Activated CD8-positive, alpha-beta memory T cell treated with anti-CD3 and anti-CD28 coated beads, Interleukin-2, amount 10 ng/mL, durations not matched to agents 7 days and 5 days (primary cell): ENCODE results near the gene ABCB1. TPM values are rescaled to one million over a fixed set of nuclear protein-coding genes. Genes with fewer than 3 reads are reported as not detected.
A peak's percentile ranks its signal among the peaks of the same experiment; 100 is the strongest.
"Not testable (repeated sequence)": the region's sequence is repeated elsewhere in the genome, so short reads cannot be mapped to it uniquely, and the experiment has no call there.

ENCODE experiments used
- ATAC-seq: fragments of 150-1000 bp; cut with Tn5 transposase; one replicate; pipeline ENCODE4 v1.10.0; 2021; ENCODE audit warnings: moderate library complexity
- CTCF ChIA-PET: fragments of 350-600 bp; sonication (Branson Sonifier 250); formaldehyde crosslinking; loops from one replicate; lab custom pipeline; 2021; ENCODE audit warnings: antibody characterized with exemption; lab: Charles Lee
- DNase-seq: peaks from one replicate; pipeline ENCODE4 v3.0.0-alpha.2; 2020
- H3K27ac Mint-ChIP-seq: one replicate; pipeline ENCODE4 v1.8.0; 2021; ENCODE audit warnings: mild to moderate bottlenecking, mixed read lengths
- H3K27me3 Mint-ChIP-seq: one replicate; pipeline ENCODE4 v1.8.0; 2021; ENCODE audit warnings: mixed read lengths
- H3K36me3 Mint-ChIP-seq: one replicate; pipeline ENCODE4 v1.8.0; 2021; ENCODE audit warnings: mild to moderate bottlenecking, mixed read lengths
- H3K4me1 Mint-ChIP-seq: one replicate; pipeline ENCODE4 v1.8.0; 2021; ENCODE audit warnings: mixed read lengths
- H3K4me3 Mint-ChIP-seq: one replicate; pipeline ENCODE4 v1.8.0; 2021; ENCODE audit warnings: mild to moderate bottlenecking, moderate library complexity, mixed read lengths
- H3K9me3 Mint-ChIP-seq: one replicate; pipeline ENCODE4 v1.8.0; 2022; ENCODE audit warnings: low read depth, mixed read lengths
- total RNA-seq, 2 experiments: library from RNA; stranded (reverse); gene quantifications; one replicate each; pipeline ENCODE4 v1.2.3, GENCODE V29; 2021

ABCB1 gene
- total RNA-seq, 2 experiments from 2014 or later: 15.1 to 15.7 TPM

DNA sequence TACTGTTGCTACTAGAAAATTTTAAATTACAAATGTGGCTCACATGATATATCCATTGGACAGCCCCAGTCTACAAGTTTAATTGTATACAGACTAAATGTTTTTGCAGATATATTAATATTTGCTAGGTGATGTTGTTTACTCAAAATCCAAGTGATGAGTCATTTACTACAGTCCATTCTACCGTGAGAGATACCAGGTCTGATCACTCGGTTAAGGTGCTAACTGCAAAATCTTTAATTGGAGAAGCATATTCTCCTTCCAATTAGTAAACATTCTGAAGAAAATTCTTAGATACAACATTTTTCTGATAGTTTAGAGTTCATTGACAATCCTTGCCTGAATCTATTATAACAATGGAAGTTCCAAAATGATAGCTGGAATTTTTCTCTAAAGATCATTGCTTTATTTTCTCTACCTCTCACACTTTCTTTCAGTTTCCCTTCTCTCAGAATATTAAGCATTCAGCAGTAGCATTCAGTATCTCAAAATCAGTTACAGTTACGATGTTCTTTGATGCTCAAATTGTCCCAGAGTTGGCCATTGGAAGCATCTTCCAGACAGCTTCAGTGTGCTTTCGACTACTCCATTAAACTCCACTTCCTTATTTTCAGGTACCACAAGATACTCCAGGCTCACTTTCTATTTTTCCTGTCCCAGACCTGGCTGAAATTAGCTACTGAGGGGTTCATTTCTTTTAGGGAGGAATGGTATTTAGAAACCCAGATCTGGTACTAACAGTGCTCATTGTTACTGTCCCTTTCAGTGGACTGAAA lies 2.3 kb downstream of the ABCB1 start:
- H3K4me3 Mint-ChIP-seq: peak overlapping the region; percentile 80
- peaks cover 18% of the 10 kb centered on the region for H3K27me3 Mint-ChIP-seq
- H3K36me3 Mint-ChIP-seq: peaks cover 3% of the 10 kb centered on the region
- peaks cover 30% of the 10 kb centered on the region for H3K4me1 Mint-ChIP-seq
- H3K27ac Mint-ChIP-seq: peak overlapping the region; percentile 81
- H3K9me3 Mint-ChIP-seq: no peaks in the 10 kb centered on the region
- ATAC-seq (peak; percentile 9), DNase-seq (no peak)
- CTCF ChIA-PET: interaction anchor here (0.7 kb wide), 1 partner anchor 40 kb away, joined by 3 read pairs; no protein-coding TSS in a partner anchor

DNA sequence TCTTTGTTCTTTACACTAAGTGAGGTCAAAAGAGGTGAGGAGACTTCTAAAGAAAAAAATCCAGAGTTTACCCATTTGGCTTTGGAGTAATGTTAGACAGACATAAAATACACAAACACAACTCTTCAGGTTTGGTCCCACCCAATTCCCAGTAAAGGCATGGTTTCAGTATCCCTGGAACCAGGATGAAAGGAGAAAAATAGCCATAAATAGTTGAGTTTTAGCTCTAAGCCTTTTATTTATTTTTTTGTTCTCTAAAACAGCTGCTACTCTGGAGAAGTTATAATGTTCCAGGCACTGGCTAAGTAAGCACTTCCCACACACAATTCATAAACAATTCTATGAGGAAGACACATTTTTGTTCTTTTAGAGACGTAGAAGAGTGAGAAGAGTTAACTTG lies 4.0 kb downstream of the ABCB1 start:
- peaks cover 3% of the 10 kb centered on the region for H3K36me3 Mint-ChIP-seq
- H3K27me3 Mint-ChIP-seq: peaks cover 10% of the 10 kb centered on the region
- H3K4me3 Mint-ChIP-seq: no peak overlapping the region
- H3K27ac Mint-ChIP-seq: no peak overlapping the region
- H3K9me3 Mint-ChIP-seq: no peaks in the 10 kb centered on the region
- DNase-seq (no peak), ATAC-seq (no peak)
- H3K4me1 Mint-ChIP-seq: peaks cover 28% of the 10 kb centered on the region
- CTCF ChIA-PET: no interaction called here

DNA sequence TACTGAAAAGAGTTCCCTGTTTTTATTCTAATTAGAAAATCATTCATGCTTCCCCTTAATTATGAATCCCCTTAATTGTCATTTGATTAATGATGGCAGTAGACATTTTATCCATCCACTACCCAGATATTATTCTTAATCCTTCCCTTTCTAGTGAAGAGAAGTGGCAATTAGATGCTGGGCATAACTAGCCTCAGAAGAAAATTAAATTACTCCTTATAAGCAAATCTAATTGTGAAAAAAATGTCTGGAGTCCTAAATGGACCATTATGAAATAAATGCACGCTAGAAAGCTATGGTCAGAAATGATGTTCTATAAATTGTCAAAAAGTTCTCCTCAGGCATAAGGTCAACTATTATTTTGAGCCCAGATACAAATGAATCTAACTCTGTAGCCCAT lies 4.5 kb downstream of the ABCB1 start:
- CTCF ChIA-PET: no interaction called here
- H3K27ac Mint-ChIP-seq: no peak overlapping the region
- peaks cover 3% of the 10 kb centered on the region for H3K36me3 Mint-ChIP-seq
- H3K4me1 Mint-ChIP-seq: peaks cover 24% of the 10 kb centered on the region
- peaks cover 7% of the 10 kb centered on the region for H3K27me3 Mint-ChIP-seq
- no peak for ATAC-seq
- no peaks in the 10 kb centered on the region for H3K9me3 Mint-ChIP-seq
- no peak overlapping the region for H3K4me3 Mint-ChIP-seq
- DNase-seq: no peak

DNA sequence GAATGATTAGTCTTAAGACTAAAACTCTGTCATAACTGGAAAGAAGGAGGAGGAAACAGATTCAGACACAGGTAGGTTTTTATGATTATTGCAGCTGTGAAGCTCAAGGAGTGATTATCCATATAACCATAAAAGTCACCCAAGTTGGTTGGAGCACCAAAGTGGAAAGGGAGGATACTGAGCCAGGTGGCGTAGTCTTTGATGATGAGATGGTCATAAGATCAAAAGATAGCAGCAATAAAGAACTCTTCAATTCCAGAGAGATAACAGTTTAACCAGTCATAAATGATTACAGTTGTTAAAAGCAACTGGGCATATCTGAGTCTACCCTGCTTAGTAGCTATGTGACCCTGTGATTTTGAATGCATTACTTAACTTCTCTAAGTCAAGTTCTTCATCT lies 8.4 kb downstream of the ABCB1 start:
- no peak for DNase-seq
- H3K4me1 Mint-ChIP-seq: peaks cover 4% of the 10 kb centered on the region
- CTCF ChIA-PET: interaction anchor here (0.8 kb wide), 1 partner anchor 26 kb away, joined by 3 read pairs; no protein-coding TSS in a partner anchor
- no peaks in the 10 kb centered on the region for H3K27me3 Mint-ChIP-seq
- H3K4me3 Mint-ChIP-seq: no peak overlapping the region
- no peak overlapping the region for H3K27ac Mint-ChIP-seq
- no peak for ATAC-seq
- no peaks in the 10 kb centered on the region for H3K9me3 Mint-ChIP-seq
- peaks cover 2% of the 10 kb centered on the region for H3K36me3 Mint-ChIP-seq

DNA sequence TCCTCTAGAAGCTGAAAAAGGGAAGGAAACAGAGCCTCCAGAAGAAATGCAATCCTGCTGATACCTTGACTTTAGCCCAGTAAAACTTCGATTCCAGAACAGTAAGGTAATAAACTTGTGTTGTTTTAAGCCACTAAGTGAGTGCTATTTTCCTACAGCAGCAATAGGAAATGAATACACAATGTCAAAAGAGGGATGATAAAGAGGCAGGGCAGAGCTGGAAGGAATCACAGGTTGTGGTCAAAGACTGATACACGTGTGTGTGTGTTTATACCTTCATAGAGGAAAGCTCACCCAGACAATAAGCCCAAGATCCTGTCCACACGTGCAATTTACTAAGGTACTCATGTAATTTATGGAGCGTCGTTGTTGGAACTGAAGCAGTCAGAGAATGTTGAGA lies 9.5 kb downstream of the ABCB1 start:
- CTCF ChIA-PET: no interaction called here
- ATAC-seq (no peak), DNase-seq (no peak)
- Mint-ChIP-seq H3K4me3 (no peak overlapping the region), H3K9me3 (no peaks in the 10 kb centered on the region), H3K4me1 (peaks cover 7% of the 10 kb centered on the region), H3K27ac (no peak overlapping the region), H3K27me3 (no peaks in the 10 kb centered on the region), H3K36me3 (peaks cover 6% of the 10 kb centered on the region)

DNA sequence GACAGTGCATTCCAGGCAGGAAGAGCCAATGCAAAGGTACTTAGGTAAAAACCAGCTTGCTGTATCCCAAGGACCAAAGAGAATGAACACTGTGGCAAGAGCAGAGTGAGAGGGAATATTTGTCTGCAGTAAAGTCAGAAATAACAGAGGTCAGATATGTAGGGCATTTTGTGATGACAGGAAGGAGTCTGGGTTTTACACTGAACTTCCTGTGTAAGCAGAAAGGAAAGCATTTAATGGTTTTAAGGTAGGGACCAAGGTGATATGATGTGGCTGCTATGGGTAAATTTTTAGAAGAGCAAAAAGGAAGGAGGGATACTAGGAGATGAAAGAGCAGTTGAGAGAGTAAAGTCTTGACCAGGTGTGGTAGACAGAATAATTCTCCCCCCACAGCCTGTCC lies 10.1 kb downstream of the ABCB1 start:
- CTCF ChIA-PET: no interaction called here

DNA sequence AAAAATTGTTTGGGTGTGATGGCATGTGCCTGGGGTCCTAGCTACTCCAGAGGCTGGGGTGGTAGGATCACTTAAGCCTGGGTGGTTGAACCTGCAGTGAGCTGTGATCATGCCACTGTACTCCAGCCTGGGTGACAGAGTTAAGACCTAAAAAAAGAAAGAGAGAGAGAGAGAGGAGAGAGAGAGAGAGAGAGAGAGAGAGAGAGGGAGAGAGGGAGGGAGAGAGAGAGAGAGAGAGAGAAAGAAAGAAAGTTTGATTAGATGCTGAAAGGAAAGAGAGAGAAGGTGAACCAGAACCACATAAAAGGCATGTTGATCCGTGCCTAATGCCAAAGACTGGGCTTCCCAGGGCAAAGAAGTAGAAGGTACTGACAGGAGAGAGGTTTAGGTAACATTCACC lies 11.1 kb downstream of the ABCB1 start:
- Mint-ChIP-seq H3K27me3 (no peaks in the 10 kb centered on the region), H3K36me3 (peaks cover 14% of the 10 kb centered on the region), H3K4me1 (peaks cover 9% of the 10 kb centered on the region), H3K9me3 (no peaks in the 10 kb centered on the region), H3K4me3 (no peak overlapping the region), H3K27ac (no peak overlapping the region)
- DNase-seq (no peak), ATAC-seq (no peak)
- CTCF ChIA-PET: interaction anchor here (0.6 to 0.9 kb wide), 2 partner anchors 13 to 344 kb away, joined by 3 read pairs; partner anchors contain the start of gene ADAM22

More for the DNA sequence above, 10.1 kb downstream of the ABCB1 start:
- no peaks in the 10 kb centered on the region for H3K27me3 Mint-ChIP-seq
- H3K9me3 Mint-ChIP-seq: no peaks in the 10 kb centered on the region
- no peak overlapping the region for H3K27ac Mint-ChIP-seq
- DNase-seq: no peak
- H3K4me3 Mint-ChIP-seq: no peak overlapping the region
- peak; percentile 67 for ATAC-seq
- peaks cover 9% of the 10 kb centered on the region for H3K4me1 Mint-ChIP-seq
- peaks cover 6% of the 10 kb centered on the region for H3K36me3 Mint-ChIP-seq

DNA sequence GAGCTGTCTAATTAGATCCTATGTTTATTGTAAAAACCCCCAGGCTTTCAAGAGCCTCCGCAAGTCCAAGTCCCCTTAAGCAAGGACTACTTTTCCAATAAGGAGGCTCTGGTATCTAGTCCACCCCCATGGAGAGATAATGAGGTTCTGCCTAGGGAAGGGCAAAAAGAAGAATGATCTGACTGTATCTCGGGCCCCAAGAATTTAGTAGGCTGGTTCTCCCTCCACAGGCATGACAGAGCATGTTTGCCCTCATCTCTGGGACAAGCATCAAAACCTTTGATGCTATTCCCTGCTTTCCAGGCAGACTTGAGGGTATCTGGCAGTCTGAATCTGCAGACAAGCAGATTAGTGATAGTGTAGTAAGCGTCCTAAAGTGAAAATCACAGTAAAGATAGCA lies 19.0 kb downstream of the ABCB1 start:
- Mint-ChIP-seq H3K27me3 (no peaks in the 10 kb centered on the region), H3K4me1 (peaks cover 7% of the 10 kb centered on the region), H3K4me3 (no peak overlapping the region), H3K9me3 (no peaks in the 10 kb centered on the region), H3K36me3 (peaks cover 27% of the 10 kb centered on the region), H3K27ac (no peak overlapping the region)
- CTCF ChIA-PET: no interaction called here
- ATAC-seq (no peak), DNase-seq (no peak)

DNA sequence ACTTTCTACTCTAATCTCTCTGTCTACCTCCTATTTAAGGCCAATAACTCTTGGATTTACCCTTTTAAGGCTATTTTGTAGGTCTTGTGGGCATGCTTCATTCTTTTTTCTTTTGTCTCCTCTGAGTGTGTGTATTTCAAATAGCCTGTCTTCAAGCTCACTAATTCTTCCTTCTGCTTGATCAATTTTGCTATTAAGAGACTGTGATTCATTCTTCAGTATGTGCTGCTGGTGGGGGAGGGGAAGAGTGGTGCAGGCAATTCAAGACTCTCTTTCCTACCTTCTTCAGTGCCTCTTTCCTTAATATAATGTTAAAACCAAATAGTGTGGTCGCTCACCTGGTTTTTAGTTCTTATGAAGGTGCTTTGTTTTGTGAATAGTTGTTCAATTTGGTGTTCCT lies 20.0 kb downstream of the ABCB1 start:
- CTCF ChIA-PET: no interaction called here
- H3K4me1 Mint-ChIP-seq: peaks cover under 1% of the 10 kb centered on the region
- no peak overlapping the region for H3K4me3 Mint-ChIP-seq
- peaks cover 25% of the 10 kb centered on the region for H3K36me3 Mint-ChIP-seq
- DNase-seq (no peak), ATAC-seq (no peak)
- no peaks in the 10 kb centered on the region for H3K27me3 Mint-ChIP-seq
- no peaks in the 10 kb centered on the region for H3K9me3 Mint-ChIP-seq
- no peak overlapping the region for H3K27ac Mint-ChIP-seq

DNA sequence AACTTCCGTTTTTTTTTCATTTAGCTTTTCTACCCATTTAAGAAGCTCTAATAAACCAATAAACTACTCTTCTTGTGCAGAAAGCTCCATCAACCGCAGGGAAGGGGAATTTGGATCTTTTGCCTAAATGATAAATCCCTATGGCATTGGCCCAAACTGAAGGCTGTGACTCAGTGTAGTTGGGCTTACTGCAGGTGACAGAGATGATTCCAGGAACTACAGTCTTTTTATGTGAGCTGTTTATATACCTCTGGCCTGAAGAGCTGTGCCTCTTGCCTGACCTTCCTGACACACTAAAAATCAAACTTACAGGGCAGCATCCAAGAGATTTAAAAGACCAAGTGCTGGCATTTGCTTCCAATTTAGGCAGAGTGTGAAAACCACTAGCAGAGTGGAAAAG lies 25.2 kb downstream of the ABCB1 start:
- no peak overlapping the region for H3K27ac Mint-ChIP-seq

DNA sequence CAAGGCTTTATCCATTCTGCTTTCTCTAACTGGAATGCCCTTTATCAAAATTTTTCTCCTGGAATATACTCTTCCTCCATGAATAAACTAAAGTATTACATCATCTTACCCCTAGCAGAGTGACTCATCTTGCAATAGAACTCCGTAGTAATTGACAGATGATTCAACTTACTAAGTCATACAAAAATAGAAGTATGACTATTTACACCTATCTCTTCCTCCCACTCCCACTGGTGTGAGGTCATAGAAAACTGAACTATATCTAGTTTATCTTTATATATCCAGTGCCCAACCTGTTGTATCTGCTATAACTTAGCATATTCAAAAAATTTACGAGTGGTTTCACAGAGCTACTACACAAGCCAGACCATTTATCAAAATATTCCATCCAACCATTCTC lies 26.1 kb downstream of the ABCB1 start:
- Mint-ChIP-seq H3K4me3 (no peak overlapping the region), H3K27ac (no peak overlapping the region), H3K36me3 (peaks cover 9% of the 10 kb centered on the region), H3K4me1 (peaks cover 7% of the 10 kb centered on the region), H3K27me3 (no peaks in the 10 kb centered on the region), H3K9me3 (no peaks in the 10 kb centered on the region)
- DNase-seq (no peak), ATAC-seq (no peak)
- CTCF ChIA-PET: no interaction called here

More for the DNA sequence above, 25.2 kb downstream of the ABCB1 start:
- no peak overlapping the region for H3K4me3 Mint-ChIP-seq
- H3K36me3 Mint-ChIP-seq: peaks cover 12% of the 10 kb centered on the region
- ATAC-seq (no peak), DNase-seq (no peak)
- H3K9me3 Mint-ChIP-seq: no peaks in the 10 kb centered on the region
- peaks cover 7% of the 10 kb centered on the region for H3K4me1 Mint-ChIP-seq
- CTCF ChIA-PET: no interaction called here
- H3K27me3 Mint-ChIP-seq: no peaks in the 10 kb centered on the region

DNA sequence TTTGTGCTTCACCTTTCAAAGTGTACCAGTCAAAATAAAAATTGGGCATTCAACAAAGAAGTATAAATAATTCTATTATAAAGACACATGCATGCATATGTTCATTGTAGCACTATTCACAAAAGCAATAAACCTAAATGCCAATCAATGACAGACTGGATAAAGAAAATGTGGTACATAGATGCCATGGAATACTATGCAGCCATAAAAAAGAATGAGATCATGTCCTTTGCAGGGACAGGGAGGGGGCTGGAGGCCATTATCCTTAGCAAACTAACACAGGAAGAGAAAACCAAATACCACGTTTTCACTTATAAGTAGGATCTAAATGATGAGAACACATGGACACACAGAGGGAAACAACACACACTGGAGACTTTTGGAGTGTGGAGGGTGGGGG lies 28.2 kb downstream of the ABCB1 start:
- H3K36me3 Mint-ChIP-seq, H3K27ac Mint-ChIP-seq, DNase-seq, CTCF ChIA-PET, H3K27me3 Mint-ChIP-seq, H3K4me3 Mint-ChIP-seq, H3K4me1 Mint-ChIP-seq, ATAC-seq, H3K9me3 Mint-ChIP-seq: not testable (repeated sequence)

DNA sequence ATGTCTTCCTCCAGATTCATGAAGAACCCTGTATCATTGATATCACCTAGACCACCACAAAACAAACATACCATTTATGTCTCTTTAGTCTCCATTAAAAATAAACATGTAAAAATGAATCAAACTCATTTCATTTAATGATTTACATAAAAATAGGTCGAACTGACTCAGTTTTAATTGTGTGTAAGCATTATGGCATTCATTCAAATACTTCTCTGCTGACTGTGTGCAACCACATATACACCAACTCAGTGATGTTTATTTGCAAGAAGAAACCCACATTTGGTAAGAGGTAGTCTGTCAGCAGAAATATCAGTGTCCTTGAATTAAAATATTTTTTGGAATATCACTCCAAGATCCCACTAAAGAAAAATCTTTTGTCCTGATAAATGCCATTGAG lies 30.5 kb downstream of the ABCB1 start:
- Mint-ChIP-seq H3K9me3 (no peaks in the 10 kb centered on the region), H3K27me3 (no peaks in the 10 kb centered on the region), H3K4me3 (no peak overlapping the region), H3K4me1 (peaks cover 4% of the 10 kb centered on the region), H3K27ac (no peak overlapping the region), H3K36me3 (peaks cover 9% of the 10 kb centered on the region)
- ATAC-seq (no peak), DNase-seq (no peak)
- CTCF ChIA-PET: no interaction called here

DNA sequence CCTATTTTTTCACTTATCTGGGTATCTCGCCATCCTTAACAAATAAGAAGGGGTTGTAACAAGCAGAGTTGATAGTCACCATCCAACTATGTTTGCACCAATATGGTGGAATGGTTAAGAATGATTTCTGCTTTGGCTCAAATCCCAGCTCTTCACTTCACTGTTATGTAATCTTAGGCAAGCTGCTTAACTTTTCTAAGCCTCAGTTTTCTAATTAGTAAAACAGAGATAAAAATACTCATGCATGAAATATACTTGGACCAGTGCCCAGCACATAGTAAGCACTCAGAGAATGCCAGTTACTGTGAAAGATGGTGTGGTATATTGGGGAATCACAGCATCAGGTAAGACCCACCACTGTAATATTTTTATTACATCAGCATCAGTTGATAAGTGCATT lies 33.6 kb downstream of the ABCB1 start:
- Mint-ChIP-seq H3K36me3 (peaks cover 9% of the 10 kb centered on the region), H3K4me1 (peaks cover 6% of the 10 kb centered on the region), H3K27ac (no peak overlapping the region), H3K27me3 (no peaks in the 10 kb centered on the region), H3K9me3 (no peaks in the 10 kb centered on the region), H3K4me3 (no peak overlapping the region)
- no peak for DNase-seq
- CTCF ChIA-PET: no interaction called here
- ATAC-seq: no peak
